ENCODE results near the gene TINAGL1.
A peak's percentile ranks its signal among the peaks of the same experiment; 100 is the strongest.

Gene TINAGL1

GRCh38 chr1:31628931-31629556, 52.7 kb downstream of the TINAGL1 start:
- peak; percentile 87 for DNase-seq

- no peak for DNase-seq
These were observed 56.3 kb downstream of the TINAGL1 start for GRCh38 chr1:31632649-31633048.

- DNase-seq, result peak; percentile 66
These were observed 56.8 kb downstream of the TINAGL1 start for GRCh38 chr1:31633117-31633516.
